ENCODE measurements around the gene ARHGAP36.

ARHGAP36 gene

DNA sequence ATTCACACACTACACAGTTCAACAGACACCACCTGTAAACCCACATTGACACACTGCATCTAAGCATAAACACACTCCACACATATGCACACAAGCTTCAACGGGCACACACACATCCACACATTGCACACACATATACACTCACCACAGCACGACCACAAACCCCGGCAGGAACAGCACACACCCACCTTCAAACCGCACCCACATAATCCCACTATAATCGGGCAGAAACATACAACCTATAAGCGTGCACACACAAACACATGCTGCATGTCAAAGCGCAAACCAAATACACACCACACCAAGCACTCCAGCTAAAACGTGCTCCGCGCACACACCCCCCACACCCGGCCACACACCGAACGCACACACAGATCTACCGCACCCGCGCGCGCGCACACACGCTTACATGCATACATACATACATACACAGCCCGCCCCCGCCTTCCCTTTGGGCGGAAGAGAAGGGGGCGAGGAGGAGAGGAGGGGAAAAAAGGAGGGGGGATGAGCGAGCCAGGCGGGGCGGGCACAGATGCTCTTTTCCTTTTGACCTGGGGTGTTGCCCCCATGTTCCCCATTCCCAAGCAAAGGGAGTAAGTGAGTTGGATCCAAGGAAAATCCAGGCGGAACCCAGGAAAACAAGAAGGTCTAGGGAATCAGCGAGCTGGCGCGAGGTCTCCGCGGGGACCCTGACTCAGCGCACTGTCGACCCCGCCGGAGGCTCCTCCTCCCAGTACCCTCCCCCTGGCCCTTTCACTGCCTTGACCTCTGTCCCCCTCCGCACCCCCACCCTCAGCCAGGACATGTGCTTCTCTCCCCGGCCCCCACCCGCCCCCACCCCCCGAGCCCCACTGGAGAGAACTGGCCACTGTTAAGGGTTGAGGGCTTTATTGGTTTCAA, 9.9 kb downstream of the ARHGAP36 start:
- Histone ChIP-seq H3K4me2 (no peak overlapping the region), H4K20me1 (peaks cover 17% of the 10 kb centered on the region; the same call in 1 of the 2 replicates), H3K27me3 (peaks cover 87% of the 10 kb centered on the region), H3K27ac (no peak overlapping the region), H3K4me1 (no peaks in the 10 kb centered on the region), H3K4me3 (no peak overlapping the region), H3K9me3 (peaks cover 4% of the 10 kb centered on the region; the same call in 1 of the 2 replicates), H3K36me3 (no peaks in the 10 kb centered on the region), H3K9ac (no peak overlapping the region)
- no peak for TF ChIP-seq Cebpa-rat (IDR thresholded peaks at IDR 0.05)

DNA sequence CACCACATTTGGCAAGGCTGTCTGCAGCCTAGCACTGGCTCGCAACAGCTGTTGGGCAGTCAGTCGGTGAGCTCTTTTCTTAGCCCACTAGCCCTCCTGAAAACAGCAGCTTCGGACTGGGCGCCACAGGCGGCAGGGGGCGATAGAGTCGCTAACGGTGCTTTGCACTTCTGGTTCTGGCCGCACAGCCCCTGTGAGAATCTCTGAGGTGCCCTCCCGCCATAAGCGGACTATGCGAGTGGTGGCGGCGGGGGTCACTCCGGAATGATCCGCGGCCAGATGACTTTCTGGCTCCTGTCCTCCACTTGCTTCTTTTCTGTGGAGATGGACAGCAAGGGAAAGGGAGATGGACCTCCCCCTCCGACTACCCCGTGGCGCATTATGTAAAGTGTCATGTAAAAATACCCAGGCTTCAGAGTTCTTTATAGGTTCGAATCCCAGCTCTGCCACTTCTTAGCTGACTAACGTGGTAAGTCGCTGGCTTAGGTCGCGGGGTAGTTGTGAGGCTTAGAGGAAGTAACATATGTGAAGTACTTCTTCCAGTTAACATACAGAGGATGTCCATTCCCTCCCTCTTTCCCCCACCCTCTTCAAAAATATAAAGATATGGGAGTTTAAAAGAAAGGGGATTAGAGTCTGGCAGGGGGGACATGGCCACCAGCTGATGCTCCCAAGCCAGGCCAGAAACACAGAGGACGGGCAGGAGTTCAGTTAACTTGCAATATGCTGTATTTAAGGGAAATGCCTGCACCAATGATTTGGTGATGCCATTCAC, 11.0 kb downstream of the ARHGAP36 start:
- no peak for TF ChIP-seq Cebpa-rat (IDR thresholded peaks at IDR 0.05)
- Histone ChIP-seq H4K20me1 (peaks cover 17% of the 10 kb centered on the region; the same call in 1 of the 2 replicates), H3K4me1 (no peaks in the 10 kb centered on the region), H3K9ac (no peak overlapping the region), H3K27me3 (peaks cover 90% of the 10 kb centered on the region), H3K9me3 (peaks cover 4% of the 10 kb centered on the region; the same call in 1 of the 2 replicates), H3K4me3 (no peak overlapping the region), H3K27ac (no peak overlapping the region), H3K36me3 (no peaks in the 10 kb centered on the region), H3K4me2 (no peak overlapping the region)

DNA sequence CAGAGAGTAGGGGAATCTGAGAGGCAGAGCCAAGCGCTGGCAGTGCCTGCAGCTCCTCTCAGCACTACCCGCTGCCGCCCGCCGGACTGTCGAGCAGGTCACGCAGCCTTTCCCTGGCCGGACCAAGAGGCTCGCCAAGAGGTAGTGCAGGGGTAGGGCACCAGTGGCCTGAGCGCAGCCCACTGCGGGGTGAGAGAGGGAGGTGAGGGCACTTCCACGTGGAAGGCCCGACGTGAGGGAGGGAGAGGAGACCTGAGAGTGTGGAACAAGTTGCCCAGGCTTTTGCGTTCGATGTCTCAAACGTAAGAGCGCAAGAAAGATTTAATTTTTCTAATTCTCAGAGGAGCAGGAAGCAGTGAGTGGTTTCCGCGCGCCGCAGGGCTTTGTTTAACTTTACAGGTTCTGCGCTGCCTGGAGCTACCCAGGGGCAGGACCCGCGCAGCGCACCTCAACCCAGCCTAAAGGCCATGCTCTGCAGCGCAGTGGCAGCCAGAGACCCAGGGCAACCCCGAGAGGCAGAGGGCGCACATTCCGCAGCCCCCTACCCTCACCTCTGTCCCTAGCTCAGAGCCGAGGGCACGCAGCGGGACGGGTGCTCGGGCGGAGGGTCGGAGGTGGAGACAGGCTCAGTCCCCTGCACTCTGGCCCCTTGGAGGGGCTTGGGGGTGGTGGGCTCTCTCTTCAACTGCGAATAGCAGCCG, 14.9 kb downstream of the ARHGAP36 start:
- peaks cover 5% of the 10 kb centered on the region; the same call in 1 of the 2 replicates for H4K20me1 ChIP-seq
- H3K36me3 ChIP-seq, result no peaks in the 10 kb centered on the region
- H3K27me3 ChIP-seq, result peaks cover 84% of the 10 kb centered on the region
- no peaks in the 10 kb centered on the region for H3K4me1 ChIP-seq
- no peaks in the 10 kb centered on the region; the same call in 1 of the 2 replicates for H3K9me3 ChIP-seq
- no peak overlapping the region for H3K9ac ChIP-seq
- no peak overlapping the region for H3K4me3 ChIP-seq
- H3K27ac ChIP-seq, result no peak overlapping the region
- no peak overlapping the region for H3K4me2 ChIP-seq
- no peak for TF ChIP-seq Cebpa-rat (IDR thresholded peaks at IDR 0.05)

DNA sequence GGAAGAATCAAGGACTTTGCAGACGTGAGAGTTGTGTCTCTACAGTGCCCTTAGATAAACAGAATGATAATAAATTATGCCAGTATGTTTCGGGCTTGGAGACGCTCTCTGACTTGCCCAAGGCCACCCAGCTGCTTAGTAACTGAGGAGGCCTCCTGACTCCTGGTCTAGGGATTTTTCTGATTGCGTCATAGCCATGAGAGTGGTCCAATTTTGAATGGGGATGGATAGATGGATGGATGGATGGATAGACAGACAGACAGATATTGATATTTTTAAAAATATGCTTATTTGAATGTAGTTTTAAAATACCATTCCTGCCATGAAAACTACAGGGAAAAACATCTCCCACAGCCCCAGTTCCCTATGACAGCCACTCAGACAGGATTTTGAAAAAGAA, 15.5 kb downstream of the ARHGAP36 start:
- H3K9me3 ChIP-seq, result no peaks in the 10 kb centered on the region; the same call in 1 of the 2 replicates
- no peak overlapping the region for H3K9ac ChIP-seq
- no peak overlapping the region for H3K4me2 ChIP-seq
- no peaks in the 10 kb centered on the region for H3K36me3 ChIP-seq
- TF ChIP-seq Cebpa-rat (IDR thresholded peaks at IDR 0.05), result no peak
- H3K4me1 ChIP-seq, result no peaks in the 10 kb centered on the region
- no peak overlapping the region for H3K4me3 ChIP-seq
- H3K27ac ChIP-seq, result no peak overlapping the region
- peaks cover 88% of the 10 kb centered on the region for H3K27me3 ChIP-seq
- H4K20me1 ChIP-seq, result peaks cover 5% of the 10 kb centered on the region; the same call in 1 of the 2 replicates

DNA sequence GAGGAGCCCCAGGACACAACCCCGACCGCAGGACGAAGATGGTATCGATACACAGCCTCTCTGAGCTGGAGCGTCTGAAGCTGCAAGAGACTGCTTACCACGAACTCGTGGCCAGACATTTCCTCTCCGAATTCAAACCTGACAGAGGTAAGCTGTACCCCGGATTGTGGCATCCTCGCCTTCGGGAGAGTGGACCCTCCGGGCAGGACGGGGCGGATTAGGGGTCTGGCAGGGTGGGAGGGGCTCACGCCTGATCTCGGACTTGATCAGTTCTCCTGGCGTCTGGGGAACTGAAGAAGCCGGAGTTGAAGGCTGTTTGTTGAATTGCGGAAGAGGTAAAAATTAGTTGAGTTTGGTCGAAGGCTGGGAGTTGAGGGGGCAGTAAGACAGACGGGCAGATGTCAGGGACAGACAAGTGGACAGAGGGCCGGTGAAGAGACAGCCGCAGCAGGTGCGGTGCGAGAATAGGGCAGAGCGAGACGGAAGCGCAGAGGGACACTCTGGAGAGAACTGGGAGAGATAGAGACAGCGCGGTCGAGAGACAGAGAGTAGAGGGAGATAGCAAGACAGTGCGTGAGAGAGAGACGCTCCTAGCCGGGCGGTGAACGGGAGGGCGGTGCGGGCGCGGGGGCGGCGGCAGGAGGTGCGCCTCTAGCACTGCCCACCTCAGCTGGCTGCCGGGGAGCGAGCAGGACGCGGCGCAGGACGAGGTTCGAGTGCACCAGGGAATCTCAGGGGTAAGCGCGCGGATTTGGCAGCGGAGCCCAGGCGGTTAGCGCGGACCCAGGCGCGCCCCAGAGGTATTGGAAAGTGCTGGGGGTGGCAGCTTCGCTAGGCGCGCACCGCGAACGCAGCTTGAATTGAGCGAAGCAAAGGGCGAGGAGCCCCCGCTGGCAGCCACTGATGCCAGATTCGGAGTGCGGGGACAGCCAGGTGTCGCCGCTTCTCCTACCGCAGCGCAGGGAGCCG, 23.9 kb downstream of the ARHGAP36 start:
- H3K4me1 ChIP-seq, result no peaks in the 10 kb centered on the region
- no peaks in the 10 kb centered on the region for H3K36me3 ChIP-seq
- H3K9ac ChIP-seq, result no peak overlapping the region
- peaks cover 15% of the 10 kb centered on the region for H3K9me3 ChIP-seq
- H3K27me3 ChIP-seq, result peaks cover 82% of the 10 kb centered on the region
- no peaks in the 10 kb centered on the region; the same call in 1 of the 2 replicates for H4K20me1 ChIP-seq
- TF ChIP-seq Cebpa-rat (IDR thresholded peaks at IDR 0.05), result no peak
- no peak overlapping the region for H3K4me3 ChIP-seq
- no peak overlapping the region for H3K4me2 ChIP-seq
- no peak overlapping the region for H3K27ac ChIP-seq

DNA sequence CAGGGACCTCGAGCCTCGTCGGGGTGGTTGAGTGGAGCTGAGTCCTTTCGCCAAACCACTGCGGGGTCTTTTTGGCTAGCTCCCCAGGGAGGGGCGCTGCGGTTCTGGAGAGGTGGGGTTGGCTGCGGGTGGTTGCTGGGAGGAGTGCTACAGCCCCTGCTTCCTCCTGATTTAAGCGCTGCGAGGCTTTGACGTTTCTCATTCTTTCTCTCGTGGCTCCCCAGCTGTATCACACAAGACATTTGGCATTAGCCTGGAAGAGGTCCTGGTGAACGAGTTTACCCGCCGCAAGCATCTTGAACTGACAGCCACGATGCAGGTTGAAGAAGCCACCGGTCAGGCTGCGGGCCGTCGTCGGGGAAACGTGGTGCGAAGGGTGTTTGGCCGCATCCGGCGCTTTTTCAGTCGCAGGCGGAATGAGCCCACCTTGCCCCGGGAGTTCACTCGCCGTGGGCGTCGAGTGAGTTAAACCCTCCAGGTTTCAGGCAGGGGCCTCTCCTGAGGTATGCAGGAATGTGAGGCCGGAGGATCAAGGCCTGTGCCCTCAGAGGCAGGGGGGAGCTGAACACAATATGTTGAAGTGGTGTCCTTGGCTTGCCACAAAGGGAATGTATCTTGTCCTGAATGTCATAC, 25.5 kb downstream of the ARHGAP36 start:
- Histone ChIP-seq H3K9ac (no peak overlapping the region), H3K4me1 (no peaks in the 10 kb centered on the region), H3K27me3 (peaks cover 87% of the 10 kb centered on the region)

DNA sequence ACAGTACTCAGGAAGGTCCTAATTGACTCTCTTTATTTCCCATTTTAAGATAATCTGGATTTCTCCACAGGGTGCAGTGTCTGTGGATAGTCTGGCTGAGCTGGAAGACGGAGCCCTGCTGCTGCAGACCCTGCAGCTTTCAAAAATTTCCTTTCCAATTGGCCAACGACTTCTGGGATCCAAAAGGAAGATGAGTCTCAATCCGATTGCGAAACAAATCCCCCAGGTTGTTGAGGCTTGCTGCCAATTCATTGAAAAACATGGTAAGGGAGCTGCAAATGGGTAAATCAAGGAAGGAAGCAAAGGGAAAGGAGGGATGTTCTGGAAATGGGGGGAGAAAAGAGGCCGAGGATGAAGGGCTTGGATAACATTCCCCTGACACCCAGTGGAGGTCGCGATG, 26.0 kb downstream of the ARHGAP36 start:
- Histone ChIP-seq H3K9ac (no peak overlapping the region), H3K4me2 (no peak overlapping the region), H3K27me3 (peaks cover 87% of the 10 kb centered on the region)

More for the DNA sequence above, 25.5 kb downstream of the ARHGAP36 start:
- Histone ChIP-seq H4K20me1 (peaks cover 7% of the 10 kb centered on the region; the same call in 1 of the 2 replicates), H3K9me3 (peaks cover 15% of the 10 kb centered on the region), H3K4me3 (no peak overlapping the region), H3K36me3 (no peaks in the 10 kb centered on the region), H3K4me2 (no peak overlapping the region), H3K27ac (no peak overlapping the region)
- TF ChIP-seq Cebpa-rat (IDR thresholded peaks at IDR 0.05), result no peak

DNA sequence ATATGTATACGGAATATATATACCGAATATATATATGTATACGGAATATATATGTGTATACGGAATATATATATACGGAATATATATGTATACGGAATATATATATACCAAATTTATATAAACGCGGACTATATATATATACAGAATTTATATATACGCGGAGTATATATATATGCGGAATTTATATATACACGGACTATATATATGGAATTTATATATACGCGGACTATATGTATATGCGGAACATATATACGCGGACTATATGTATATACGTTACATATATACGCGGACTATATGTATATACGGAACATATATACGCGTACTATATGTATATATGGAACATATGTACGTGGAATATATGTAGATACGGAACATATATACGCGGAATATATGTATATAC, 78.6 kb downstream of the ARHGAP36 start:
- Histone ChIP-seq H3K9ac (no peak overlapping the region), H3K4me2 (no peak overlapping the region), H3K36me3 (no peaks in the 10 kb centered on the region), H3K4me3 (no peak overlapping the region), H4K20me1 (no peaks in the 10 kb centered on the region), H3K27me3 (peaks cover 19% of the 10 kb centered on the region), H3K27ac (no peak overlapping the region), H3K4me1 (no peaks in the 10 kb centered on the region), H3K9me3 (no peaks in the 10 kb centered on the region)
- TF ChIP-seq Cebpa-rat (IDR thresholded peaks at IDR 0.05), result no peak

More for the DNA sequence above, 26.0 kb downstream of the ARHGAP36 start:
- no peak for TF ChIP-seq Cebpa-rat (IDR thresholded peaks at IDR 0.05)
- peaks cover 7% of the 10 kb centered on the region; the same call in 1 of the 2 replicates for H4K20me1 ChIP-seq
- H3K4me3 ChIP-seq, result no peak overlapping the region
- H3K4me1 ChIP-seq, result no peaks in the 10 kb centered on the region
- peaks cover 15% of the 10 kb centered on the region for H3K9me3 ChIP-seq
- no peak overlapping the region for H3K27ac ChIP-seq
- H3K36me3 ChIP-seq, result no peaks in the 10 kb centered on the region
